Chondrocyte (in vitro differentiated cells): ENCODE measurements around the gene ESRRA. TPM values are rescaled to one million over a fixed set of nuclear protein-coding genes. Genes with fewer than 3 reads are reported as not detected.
A peak's percentile ranks its signal among the peaks of the same experiment; 100 is the strongest.

Experiments used
- DNase-seq: peaks from one replicate; pipeline ENCODE4 v3.0.0; 2021; ENCODE audit warnings: mixed read lengths, low spot score
- H3K27ac Mint-ChIP-seq: one replicate; pipeline ENCODE4 v1.8.0; 2021; ENCODE audit warnings: mild to moderate bottlenecking, moderate library complexity, mixed read lengths; ENCODE audit not compliant: unreplicated experiment
- H3K27me3 Mint-ChIP-seq: 2 replicates; pipeline ENCODE4 v1.8.0; 2021; ENCODE audit warnings: low read depth, mixed read lengths
- H3K36me3 Mint-ChIP-seq: 2 replicates; pipeline ENCODE4 v1.8.0; 2021; ENCODE audit warnings: low read depth, mixed read lengths
- H3K4me1 Mint-ChIP-seq: 2 replicates; pipeline ENCODE4 v1.8.0; 2021; ENCODE audit warnings: low read depth, mild to moderate bottlenecking, mixed read lengths
- H3K4me3 Mint-ChIP-seq: one replicate; pipeline ENCODE4 v1.8.0; 2021; ENCODE audit warnings: mild to moderate bottlenecking, moderate library complexity, mixed read lengths; ENCODE audit not compliant: unreplicated experiment
- H3K9me3 Mint-ChIP-seq: 2 replicates; pipeline ENCODE4 v1.8.0; 2021; ENCODE audit warnings: low read depth, mixed read lengths
- CTCF ChIP-seq: fragments of 200-600 bp; sonication (generic); IDR thresholded peaks from 2 replicates; pipeline ENCODE4 v1.5.0; 2021; ENCODE audit warnings: antibody characterized with exemption, mild to moderate bottlenecking, moderate library complexity
- total RNA-seq: library from RNA; stranded (reverse); gene quantifications from 3 replicates; pipeline ENCODE4 v1.2.1, GENCODE V29; 2021

ESRRA gene
- total RNA-seq, 1 donor from 2014 or later = 29.6 TPM

- no peak overlapping the region for H3K4me3 Mint-ChIP-seq
- peaks cover 19% of the 10 kb centered on the region for H3K4me1 Mint-ChIP-seq
- H3K27ac Mint-ChIP-seq = no peak overlapping the region
- DNase-seq = no peak
- no peaks in the 10 kb centered on the region for H3K9me3 Mint-ChIP-seq
- no peaks in the 10 kb centered on the region for H3K27me3 Mint-ChIP-seq
- TF ChIP-seq CTCF = no peak
- peaks cover 6% of the 10 kb centered on the region for H3K36me3 Mint-ChIP-seq
Measured at GRCh38 chr11:64275841-64276240, 29.5 kb upstream of the ESRRA start.

- Mint-ChIP-seq H3K36me3 (peaks cover 11% of the 10 kb centered on the region), H3K27me3 (no peaks in the 10 kb centered on the region), H3K27ac (peak overlapping the region; percentile 85), H3K9me3 (no peaks in the 10 kb centered on the region), H3K4me1 (peaks cover 17% of the 10 kb centered on the region), H3K4me3 (no peak overlapping the region)
- TF ChIP-seq CTCF = no peak
- peak; percentile 92 for DNase-seq
Measured at GRCh38 chr11:64276653-64277431, 28.5 kb upstream of the ESRRA start.

GRCh38 chr11:64278576-64279190 lies 26.6 kb upstream of the ESRRA start:
- no peaks in the 10 kb centered on the region for H3K27me3 Mint-ChIP-seq
- no peak overlapping the region for H3K4me3 Mint-ChIP-seq
- no peak overlapping the region for H3K27ac Mint-ChIP-seq
- peak; percentile 79 for DNase-seq
- no peaks in the 10 kb centered on the region for H3K9me3 Mint-ChIP-seq
- H3K36me3 Mint-ChIP-seq = peaks cover 12% of the 10 kb centered on the region
- peaks cover 18% of the 10 kb centered on the region for H3K4me1 Mint-ChIP-seq
- TF ChIP-seq CTCF = no peak

- peak overlapping the region; percentile 5 for H3K27ac Mint-ChIP-seq
- no peak for DNase-seq
- peaks cover 26% of the 10 kb centered on the region for H3K4me1 Mint-ChIP-seq
- H3K9me3 Mint-ChIP-seq = no peaks in the 10 kb centered on the region
- peaks cover 12% of the 10 kb centered on the region for H3K36me3 Mint-ChIP-seq
- no peak overlapping the region for H3K4me3 Mint-ChIP-seq
- TF ChIP-seq CTCF = no peak
- no peaks in the 10 kb centered on the region for H3K27me3 Mint-ChIP-seq
Measured at GRCh38 chr11:64281957-64282770, 23.2 kb upstream of the ESRRA start.

GRCh38 chr11:64283092-64283491 lies 22.2 kb upstream of the ESRRA start:
- H3K4me3 Mint-ChIP-seq = peak overlapping the region; percentile 80

More at GRCh38 chr11:64283092-64283491, 22.2 kb upstream of the ESRRA start:
- no peaks in the 10 kb centered on the region for H3K9me3 Mint-ChIP-seq
- peak overlapping the region; percentile 12 for H3K27ac Mint-ChIP-seq
- H3K27me3 Mint-ChIP-seq = no peaks in the 10 kb centered on the region
- no peak for DNase-seq
- peaks cover 26% of the 10 kb centered on the region for H3K4me1 Mint-ChIP-seq
- H3K36me3 Mint-ChIP-seq = peaks cover 12% of the 10 kb centered on the region
- no peak for TF ChIP-seq CTCF
